ENCODE data around the gene CEP350.

The CEP350 gene

GRCh38 chr1:179954493-179955286 is at the start of gene CEP350:
Gene CEP350 (plus strand): TSS chr1:179954810. CDS start chr1:179986182, 31,372 bp downstream.
- DNase-seq = peak; percentile 98

DNA sequence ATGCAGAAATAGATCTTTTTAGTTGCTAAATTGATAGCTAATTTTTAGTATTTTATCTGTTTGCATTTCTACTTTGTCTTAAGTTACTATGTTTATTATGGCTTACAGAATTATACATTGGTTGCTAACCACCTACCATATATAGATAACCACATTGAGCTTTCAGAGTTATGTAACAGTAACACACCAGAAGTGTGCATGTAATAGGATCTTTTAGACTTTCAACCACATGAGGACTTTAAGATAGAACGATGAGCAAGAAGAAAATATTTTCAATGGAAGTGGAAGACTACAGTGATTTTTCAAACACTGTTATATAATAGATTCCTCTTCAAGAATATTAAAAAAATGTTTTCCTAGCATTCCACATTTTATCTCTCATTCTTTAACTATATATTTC is 43.7 kb upstream of the CEP350 start:
- DNase-seq = no peak

DNA sequence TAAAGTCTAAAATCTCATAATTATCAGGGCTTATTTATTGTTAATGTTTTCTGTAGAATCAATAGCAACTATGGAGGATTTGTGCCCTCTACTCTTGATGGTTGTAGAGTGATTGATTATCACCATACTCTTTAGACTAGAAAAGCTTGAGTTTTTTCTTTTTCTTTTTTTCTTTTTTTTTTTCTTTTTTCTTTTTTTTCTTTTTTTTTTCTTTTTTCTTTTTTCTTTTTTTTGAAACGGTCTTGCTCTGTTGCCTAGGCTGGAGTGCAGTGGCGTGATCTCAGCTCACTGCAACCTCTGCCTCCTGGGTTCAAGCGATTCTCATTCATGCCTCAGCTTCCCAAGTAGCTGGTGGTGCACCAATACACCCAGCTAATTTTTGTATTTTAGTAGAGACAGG is 42.8 kb upstream of the CEP350 start:
- no peak for DNase-seq

- DNase-seq = no peak
Measured at GRCh38 chr1:179917601-179918429, 36.8 kb upstream of the CEP350 start.

GRCh38 chr1:179921472-179921871 is 33.1 kb upstream of the CEP350 start:
- no peak for DNase-seq

DNA sequence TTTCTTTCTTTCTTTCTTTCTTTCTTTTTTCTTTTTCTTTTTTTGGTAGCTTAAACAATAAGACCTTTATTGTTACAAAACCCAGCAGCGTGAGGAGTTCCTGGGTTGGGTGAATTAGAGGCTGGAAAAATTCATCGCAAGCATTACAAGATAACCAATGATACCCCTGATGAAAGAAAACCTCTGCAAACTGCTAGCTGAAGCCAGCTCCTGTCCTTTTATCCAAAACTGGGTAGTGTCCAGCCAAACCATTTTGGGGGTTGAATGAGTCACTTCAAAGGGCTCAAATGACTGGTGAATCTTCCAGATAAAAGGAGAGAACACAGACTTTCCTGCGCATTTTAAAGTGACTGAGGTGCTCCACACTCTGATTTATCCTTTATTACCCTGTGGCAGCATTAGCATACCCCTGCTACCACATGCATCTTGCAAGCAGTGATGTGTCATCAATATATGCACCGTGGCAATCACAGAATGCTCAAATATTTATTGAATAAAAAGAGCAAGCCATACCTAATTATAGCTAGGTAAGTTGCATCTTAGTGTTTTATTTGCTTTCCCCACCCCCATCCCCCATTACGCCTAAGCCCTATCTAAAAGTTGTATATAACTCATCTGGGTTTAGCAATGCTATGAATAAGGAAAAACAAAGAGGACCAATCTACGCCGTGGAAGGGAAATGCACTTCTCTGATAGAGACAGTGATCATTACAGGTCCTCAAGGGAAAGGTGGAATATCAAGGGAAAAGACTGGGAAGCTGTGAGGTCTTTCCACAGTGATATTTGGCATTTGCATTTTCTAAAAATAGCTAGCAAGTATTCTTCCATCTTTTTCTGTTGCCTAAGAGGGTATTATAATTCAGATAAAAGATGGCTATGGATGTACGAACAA is 32.4 kb upstream of the CEP350 start:
- DNase-seq = no peak

DNA sequence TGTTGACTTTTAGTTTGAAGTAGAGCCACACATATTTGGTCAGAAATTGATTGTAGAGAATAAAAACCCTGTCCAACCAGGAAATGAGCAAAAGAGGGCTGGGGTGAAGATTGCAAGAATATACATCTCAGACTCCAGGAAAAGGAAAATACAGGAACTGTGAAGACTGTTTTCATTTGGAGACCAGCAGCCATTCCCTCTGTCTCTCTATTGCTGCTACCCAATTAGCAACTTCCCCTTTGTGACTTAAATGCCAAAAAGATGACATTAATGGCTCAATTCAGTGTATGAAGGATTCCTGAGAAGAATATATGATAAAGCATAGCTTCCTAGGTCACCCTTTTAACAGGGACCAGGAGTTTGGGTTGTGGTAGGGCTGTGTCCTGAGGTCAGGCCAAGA is 31.6 kb upstream of the CEP350 start:
- DNase-seq = no peak

GRCh38 chr1:179924268-179924667 is 30.3 kb upstream of the CEP350 start:
- no peak for DNase-seq

- no peak for DNase-seq
Measured at GRCh38 chr1:179925302-179925701, 29.3 kb upstream of the CEP350 start.

DNA sequence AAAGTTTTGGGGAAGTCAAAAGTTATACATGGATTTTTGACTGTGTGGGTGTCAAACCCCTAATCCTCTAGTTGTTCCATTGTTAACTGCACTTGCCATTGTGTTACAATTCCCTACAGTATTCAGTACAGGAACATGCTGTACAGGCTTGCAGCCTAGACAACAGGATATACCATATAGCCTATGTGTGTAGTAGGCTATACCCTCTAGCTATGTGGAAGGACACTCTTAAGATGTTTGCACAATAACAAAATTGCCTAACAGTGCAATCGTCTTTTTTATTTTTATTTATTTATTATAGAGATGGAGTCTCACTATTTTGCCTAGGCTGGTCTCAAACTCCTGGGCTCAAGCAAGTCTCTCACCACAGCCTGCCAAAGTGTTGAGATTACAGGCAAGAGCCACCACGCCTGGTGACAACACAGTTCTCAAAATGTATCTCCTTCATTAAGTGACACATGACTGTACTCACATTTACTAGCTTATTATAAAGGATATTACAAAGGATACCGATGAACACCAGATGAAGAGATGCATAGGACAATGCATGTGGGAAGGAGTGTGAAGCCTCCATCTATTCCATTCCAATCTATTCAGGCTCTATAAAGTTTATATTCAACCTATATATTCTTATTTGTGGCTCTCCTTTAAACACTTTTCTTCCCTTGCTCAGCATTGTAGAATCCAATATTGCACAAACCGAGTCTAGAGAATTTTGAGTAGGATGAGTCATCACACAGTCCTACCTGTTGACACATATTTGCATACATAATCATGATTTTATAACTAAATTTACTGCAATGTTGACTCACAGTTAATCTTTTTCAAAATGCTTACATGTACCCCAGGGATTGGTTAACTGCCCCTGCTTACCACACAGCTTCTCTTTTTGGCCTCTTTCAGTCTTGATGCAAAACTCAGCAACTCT is 28.4 kb upstream of the CEP350 start:
- DNase-seq = no peak

DNA sequence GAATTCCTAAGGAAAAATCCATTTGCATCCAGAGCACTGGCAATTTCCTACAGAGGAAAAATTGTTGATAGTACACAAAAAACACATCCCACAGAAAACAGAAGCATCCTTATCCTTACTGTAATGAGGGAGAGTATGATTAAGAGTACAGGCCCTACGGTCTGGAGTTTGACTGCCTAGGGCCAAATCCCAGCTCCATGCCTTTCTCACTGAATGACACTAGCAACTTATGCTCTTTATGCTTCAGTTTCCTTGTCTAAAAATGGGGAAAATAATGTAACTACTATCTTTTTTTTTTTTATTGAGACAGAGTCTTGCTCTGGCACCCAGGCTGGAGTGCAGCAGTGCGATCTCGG is 27.8 kb upstream of the CEP350 start:
- no peak for DNase-seq

DNA sequence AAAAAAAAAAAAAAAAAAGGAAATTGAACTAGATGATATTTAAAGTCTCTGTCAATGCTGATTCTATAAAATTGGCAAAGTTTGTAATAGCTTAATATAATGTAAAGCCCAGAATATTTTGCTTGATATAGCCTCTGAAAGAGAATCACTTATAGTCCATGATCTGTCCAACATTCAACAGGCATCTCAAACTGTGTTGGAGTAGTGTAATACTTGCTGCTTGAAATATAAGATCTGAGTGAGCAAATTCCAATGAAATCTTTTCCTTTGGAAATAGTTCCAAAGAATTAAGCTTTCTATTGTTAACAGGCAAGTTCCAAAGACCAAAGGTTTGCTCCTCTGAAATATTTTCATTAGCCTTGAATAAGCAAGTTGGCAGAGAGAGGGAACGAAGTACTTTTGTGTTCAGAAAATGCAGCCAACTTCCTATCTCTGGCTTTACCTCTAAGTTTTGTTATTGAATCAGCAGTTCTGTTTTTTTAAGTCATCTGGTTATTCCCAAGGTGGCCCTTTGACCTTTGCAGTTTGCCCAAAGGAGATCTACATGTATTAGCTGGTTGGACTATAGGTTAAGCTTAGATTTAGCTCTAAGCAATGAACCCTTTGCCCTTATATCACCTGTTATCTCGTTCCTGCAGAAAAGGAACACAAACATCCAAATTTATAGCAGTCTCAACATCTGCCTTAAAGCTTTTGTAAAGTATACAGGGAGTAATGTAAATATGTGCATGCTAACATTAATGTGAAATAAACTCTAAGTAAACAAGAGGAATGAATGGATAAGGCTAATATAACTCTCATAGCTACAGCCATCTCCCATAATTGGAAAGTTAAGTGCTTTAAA is 24.4 kb upstream of the CEP350 start:
- DNase-seq = no peak

- DNase-seq = no peak
Measured at GRCh38 chr1:179930867-179931266, 23.7 kb upstream of the CEP350 start.

- no peak for DNase-seq
Measured at GRCh38 chr1:179933219-179933618, 21.4 kb upstream of the CEP350 start.

DNA sequence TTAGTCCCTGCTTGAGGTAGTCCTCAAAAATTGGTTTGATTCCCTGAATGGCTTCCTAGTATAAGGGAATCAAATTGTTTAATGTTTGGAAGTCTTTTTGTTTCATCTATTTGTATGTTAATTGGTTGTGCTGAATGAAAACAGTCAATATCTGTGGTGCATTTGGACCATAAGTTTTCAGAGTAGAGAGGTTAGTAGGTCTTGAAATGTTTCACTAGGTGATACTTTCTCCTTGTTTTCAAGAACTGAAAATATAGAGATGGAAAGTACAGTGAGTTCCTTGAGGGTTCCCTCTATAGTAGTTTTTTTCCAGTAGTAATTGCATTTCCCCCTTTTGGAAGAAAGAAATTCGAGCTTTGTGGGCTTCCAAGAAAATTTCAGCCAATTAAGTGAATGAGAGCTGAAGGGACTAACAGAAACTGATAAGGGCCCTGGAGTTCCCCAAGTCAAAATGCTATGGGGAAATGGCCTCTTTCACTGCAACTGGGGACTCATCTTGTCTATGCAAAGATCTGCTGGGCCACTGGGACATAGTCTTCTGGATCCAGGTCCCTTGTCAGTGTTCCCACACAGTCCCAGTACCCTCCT is 18.6 kb upstream of the CEP350 start:
- no peak for DNase-seq

GRCh38 chr1:179937668-179938254 is 16.8 kb upstream of the CEP350 start:
- DNase-seq = no peak

DNA sequence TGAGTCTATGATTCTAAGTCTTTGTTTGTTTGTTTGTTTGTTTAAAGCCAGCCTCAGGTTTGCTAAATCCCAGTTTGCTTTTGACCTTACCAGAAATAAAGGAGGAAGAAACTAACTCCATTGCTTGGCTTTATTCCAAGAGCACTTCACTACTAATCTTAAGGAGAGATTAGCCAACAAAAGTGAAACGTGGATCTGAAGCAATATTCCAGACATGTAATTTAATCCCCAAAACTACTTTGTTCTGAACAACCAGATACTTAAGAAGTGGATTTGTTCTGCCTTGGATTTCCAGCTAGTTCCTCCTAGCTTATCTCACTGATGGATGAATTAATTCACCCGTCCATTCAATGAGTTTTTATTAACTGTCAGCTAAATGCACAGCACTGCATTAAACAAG is 15.9 kb upstream of the CEP350 start:
- DNase-seq = no peak

DNA sequence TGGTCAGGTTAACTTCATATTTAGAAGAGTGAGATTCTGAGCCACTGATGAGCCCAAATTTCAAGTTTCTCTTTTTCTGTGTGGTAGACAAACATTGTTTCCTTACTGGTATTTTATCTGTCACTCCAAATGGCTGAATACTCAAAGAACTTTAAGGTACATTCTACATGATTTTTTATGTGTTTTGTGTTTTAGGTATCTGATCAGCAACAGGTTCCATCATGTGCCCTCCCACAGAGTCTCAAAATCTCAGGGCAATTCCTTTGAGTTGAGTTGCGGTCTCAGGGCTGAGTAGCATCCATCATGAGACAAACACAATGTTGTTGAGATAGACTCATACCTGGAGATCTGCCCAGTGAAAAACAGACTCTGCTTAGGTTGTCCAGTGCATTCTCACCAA is 14.7 kb upstream of the CEP350 start:
- no peak for DNase-seq

GRCh38 chr1:179941454-179941853 is 13.2 kb upstream of the CEP350 start:
- no peak for DNase-seq

DNA sequence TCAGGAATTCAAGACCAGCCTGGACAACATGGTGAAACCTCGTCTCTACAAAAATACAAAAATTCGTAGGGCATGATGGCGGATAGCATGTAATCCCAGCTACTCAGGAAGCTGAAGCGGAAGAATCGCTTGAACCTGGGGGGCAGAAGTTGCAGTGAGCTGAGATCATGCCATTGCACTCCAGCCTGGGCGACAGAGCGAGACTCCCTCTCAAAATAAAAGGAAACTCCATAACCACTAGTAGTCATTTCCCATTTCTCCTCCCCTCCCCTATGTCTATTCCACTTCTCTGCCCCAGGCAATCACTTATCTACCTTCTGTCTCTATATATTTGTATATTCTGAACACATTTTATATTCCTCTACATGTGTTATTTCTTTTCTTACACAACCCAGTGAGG is 4.0 kb upstream of the CEP350 start:
- DNase-seq = no peak
